GM18520 (cell line): Measurements from ENCODE around the gene PEG3.
"Not testable (repeated sequence)": the region's sequence is repeated elsewhere in the genome, so short reads cannot be mapped to it uniquely, and the experiment has no call there.

ENCODE experiments used
- ATAC-seq: cut with Tn5 transposase; IDR thresholded peaks from one replicate; pipeline ENCODE4 v1.9.1; 2021; ENCODE audit not compliant: unreplicated experiment

Gene PEG3

GRCh38 chr19:56840451-56841192 lies at the start of gene PEG3, which contains the start of gene ZIM2:
TSS of gene PEG3 (minus strand) at chr19:56840726. CDS start at chr19:56824655, 16,071 bp downstream.
TSS of gene ZIM2 (minus strand) at chr19:56840726. CDS start at chr19:56824277, 16,449 bp downstream.
- no peak for ATAC-seq

DNA sequence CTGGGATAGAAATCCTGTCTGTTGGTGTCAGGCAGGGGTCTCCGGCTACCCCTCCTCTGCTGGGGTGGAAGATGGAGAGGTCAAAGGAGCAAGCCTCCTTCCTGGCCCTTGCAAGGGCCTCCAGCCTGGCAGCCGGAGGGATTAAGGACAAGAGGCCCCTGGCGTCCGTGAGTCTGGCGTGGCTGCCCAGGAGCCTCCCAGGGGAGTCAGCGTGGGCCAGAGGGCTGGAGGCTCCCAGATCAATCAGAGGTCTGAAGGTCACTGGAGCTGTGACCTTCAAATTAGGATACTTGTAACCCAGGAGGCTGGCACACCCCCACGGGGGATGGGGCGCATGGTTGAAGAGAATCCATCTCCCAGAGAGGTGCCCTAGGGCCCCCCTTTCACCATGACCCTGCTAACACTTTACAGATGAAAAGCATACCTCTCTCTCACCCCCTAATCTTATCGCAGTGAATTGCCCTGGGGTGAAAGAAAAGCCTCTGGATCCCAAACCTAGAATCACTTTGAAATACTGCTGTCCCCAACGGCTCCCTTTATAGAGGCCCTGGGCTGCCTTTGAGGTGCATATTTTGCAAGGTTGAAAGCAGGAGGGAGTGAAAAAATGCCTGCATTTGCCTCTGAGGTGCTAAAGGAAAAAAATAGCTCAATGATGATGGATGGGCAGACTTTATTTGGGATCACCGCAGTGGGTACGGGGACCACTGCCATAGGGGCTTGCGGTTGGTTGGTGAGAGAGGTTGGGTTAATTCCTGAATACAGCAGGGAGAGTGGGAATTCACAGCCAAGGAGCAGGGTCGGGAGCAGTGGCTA lies 44.9 kb upstream of the PEG3 start:
- ATAC-seq, result no peak

DNA sequence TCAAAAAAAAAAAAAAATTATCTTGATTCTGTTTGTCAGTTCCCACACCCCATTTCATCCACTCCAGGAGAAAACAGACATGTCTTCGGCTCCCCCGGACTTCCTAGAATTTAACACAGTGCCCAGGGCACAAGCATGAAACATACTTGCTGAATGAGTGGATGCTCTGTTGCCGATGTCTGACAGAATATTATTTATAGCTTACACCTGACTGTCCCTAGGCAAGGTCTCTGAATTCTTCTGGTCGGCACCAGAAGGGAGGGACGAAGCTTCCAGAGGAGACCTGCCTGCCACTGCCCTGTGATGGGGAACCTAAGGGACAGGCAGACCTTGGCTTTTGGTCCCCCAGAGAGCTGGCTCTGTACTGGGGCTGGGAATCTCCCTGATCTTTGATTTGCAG lies 43.9 kb upstream of the PEG3 start:
- ATAC-seq, result no peak

- ATAC-seq, result no peak
These were observed 40.2 kb upstream of the PEG3 start for GRCh38 chr19:56880592-56881190.

- ATAC-seq, result no peak
These were observed 36.7 kb upstream of the PEG3 start for GRCh38 chr19:56877069-56877715.

- ATAC-seq, result no peak
These were observed 35.2 kb upstream of the PEG3 start for GRCh38 chr19:56875717-56876116.

DNA sequence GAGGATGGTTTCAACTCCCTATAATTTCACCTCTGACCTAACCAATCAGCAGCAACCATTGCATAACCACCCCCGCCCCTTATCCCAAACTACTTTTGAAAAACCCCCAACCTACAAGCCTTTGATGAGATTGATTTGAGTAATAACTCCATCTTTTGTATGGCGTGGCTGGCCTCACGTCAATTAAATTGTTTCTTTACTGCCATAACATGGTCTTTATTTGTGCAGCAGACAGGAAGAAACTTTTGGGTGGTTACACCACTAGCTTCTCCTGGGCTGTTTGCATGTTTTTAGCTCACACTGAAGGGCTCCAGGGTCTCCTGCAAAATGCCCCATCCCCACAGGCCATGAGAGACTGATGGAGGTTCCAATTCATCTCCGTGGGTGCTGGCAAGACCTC lies 34.0 kb upstream of the PEG3 start:
- ATAC-seq, result no peak

DNA sequence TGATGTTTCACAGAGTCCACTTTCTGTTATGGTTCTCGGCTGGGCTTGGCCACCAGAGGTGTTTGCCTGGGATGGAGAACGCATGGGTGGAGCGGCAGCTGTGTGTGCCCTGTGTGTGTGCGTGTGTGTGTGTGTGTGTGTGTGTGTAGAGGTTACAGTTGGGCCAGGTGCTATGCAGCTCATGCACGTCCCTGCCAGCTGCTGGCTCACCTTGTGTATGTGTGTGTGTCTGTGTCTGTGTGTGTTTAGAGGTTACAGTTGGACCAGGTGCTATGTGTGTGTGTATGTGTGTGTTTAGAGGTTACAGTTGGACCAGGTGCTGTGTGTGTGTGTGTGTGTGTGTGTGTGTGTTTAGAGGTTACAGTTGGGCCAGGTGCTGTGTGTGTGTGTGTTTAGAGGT lies 33.0 kb upstream of the PEG3 start:
- no peak for ATAC-seq

DNA sequence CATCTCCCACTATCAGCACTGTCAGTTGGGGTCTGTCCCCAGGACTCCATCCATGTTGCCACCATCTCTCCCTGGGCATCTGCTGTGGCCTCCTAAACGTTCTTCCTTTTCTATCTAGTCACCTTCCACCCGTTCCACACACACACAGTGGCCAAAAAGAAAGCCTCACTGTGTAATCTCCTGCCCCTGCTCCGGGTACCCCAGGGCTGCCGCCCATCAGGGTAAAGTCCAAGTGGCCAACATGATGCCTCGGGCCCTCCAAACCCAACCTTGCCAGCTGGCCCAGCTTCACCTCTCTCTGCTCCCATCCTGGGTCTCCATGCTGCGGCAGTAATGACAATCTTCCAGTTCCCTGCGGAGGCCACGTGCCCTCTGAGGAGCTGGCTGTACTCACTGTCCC lies 29.4 kb upstream of the PEG3 start:
- ATAC-seq, result no peak

- ATAC-seq, result no peak
These were observed 27.9 kb upstream of the PEG3 start for GRCh38 chr19:56868446-56868845.

- ATAC-seq, result no peak
These were observed 26.0 kb upstream of the PEG3 start for GRCh38 chr19:56866538-56866937.

DNA sequence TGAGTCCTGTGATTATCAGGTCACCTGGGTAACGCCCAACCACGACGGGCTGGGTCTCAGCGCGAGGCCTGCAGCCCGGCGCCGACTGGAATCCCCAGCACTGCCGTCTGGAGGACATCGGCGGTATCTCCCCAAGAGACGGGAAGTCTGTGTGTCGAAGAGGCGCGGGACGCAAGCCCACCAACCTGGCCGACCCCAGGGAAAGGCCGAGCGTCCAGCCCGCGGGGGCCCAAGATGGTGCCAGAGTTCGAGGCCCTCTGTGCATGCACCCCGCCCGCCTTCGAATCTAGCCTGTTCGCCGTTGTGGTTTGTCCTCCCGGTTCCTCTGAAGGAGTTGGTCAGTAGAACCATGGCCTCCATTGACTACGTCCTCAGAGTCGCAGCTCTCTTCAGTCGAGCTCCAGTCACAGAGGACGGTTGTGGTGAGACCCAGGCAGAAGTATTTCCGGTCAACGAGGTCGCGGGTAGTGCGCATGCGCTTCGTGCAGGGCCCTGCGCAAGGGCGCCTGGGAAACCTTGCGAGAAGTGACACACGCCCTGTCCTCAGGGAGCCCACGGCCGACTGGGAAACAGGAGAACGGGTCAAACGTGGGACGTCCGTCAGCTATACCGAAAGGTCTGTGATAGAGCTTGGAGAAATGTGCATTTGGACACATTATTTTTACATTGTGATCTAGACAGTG lies 24.1 kb upstream of the PEG3 start:
- ATAC-seq, result no peak

GRCh38 chr19:56862741-56863140 lies 22.2 kb upstream of the PEG3 start:
- ATAC-seq, result no peak

- not testable (repeated sequence) for ATAC-seq
These were observed 19.9 kb upstream of the PEG3 start for GRCh38 chr19:56860409-56860808.

- no peak for ATAC-seq
These were observed 17.5 kb upstream of the PEG3 start for GRCh38 chr19:56858026-56858425.

GRCh38 chr19:56856822-56857221 lies 16.3 kb upstream of the PEG3 start:
- ATAC-seq, result no peak

DNA sequence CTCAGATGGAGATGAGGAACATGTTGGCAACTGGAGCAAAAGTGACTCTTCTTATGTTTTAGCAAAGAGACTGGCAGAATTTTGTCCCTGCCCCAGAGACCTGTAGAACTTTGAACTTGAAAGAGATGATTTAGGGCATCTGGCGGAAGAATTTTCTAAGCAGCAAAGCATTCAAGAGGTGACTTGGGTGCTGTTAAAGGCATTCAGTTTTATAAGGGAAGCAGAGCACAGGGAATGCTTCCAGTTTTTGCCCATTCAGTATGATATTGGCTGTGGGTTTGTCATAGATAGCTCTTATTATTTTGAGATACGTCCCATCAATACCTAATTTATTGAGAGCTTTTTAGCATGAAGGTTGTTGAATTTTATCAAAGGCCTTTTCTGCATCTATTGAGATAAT lies 11.8 kb upstream of the PEG3 start:
- not testable (repeated sequence) for ATAC-seq

DNA sequence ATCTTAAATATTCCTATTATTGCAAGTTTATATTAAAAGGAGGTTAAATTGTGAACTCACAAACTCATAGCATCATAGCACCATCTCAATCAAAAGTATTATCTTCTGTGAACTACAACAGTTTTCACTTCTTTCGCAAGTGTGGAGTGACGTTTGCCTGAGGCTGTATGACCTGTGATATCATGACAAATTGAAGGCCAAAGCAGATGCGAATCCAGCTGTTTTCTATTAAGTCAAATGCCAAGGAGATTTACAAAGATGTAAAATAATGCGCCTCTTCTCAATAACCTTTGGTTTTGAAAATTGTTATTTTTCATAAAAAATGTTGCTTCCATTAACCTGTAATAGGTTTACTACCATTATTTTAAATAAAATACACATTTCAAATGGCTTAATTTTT lies 7.6 kb upstream of the PEG3 start:
- ATAC-seq, result no peak

DNA sequence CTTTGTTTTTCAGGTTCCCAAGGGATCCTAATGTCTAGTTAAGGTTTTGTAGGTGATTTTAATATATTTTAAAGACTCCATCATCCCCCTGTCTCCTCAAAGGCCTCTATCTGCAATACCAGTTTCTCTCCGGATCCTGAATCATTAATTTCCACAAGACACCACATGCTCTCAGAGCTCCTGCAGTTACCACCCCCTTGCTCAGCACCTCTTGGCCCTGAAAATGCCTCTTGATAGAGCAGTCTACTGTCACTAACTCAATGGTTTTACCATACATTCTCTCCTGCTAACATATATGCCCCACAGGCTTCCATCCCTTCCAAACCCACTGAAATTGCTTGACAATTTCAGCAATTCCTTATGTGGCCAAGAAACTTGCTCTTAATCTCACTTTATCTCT lies 1.9 kb upstream of the PEG3 start:
- no peak for ATAC-seq

- ATAC-seq, result no peak
These were observed 642 bp upstream of the PEG3 start for GRCh38 chr19:56841193-56841543.
